Hepatocyte (in vitro differentiated cells): ENCODE measurements around the gene DGKG. TPM values are rescaled to one million over a fixed set of nuclear protein-coding genes. Genes with fewer than 3 reads are reported as not detected.

Experiments used
- DNase-seq: peaks from one replicate; pipeline ENCODE4 v3.0.0-alpha.2; 2016; ENCODE audit warnings: low spot score
- H2AFZ ChIP-seq: fragments of 200-600 bp; sonication (generic); 2 replicates; pipeline ENCODE4 v1.6.0; 2016; ENCODE audit warnings: antibody characterized with exemption, mild to moderate bottlenecking
- H3K27ac ChIP-seq: fragments of 200-600 bp; sonication (generic); 2 replicates; pipeline ENCODE4 v1.5.1; 2016; ENCODE audit warnings: mild to moderate bottlenecking
- H3K27me3 ChIP-seq: fragments of 200-600 bp; sonication (generic); 2 replicates; pipeline ENCODE4 v1.6.1; 2016
- H3K36me3 ChIP-seq: fragments of 200-600 bp; sonication (generic); replicated peaks from 2 replicates; pipeline ENCODE4 v1.5.1; 2016; ENCODE audit warnings: low read depth; ENCODE audit not compliant: insufficient read depth
- H3K4me1 ChIP-seq: fragments of 200-600 bp; sonication (generic); 2 replicates; pipeline ENCODE4 v1.5.1; 2016; ENCODE audit warnings: mild to moderate bottlenecking, moderate library complexity; ENCODE audit not compliant: insufficient read depth
- H3K4me2 ChIP-seq: fragments of 200-600 bp; sonication (generic); 2 replicates; pipeline ENCODE4 v1.6.0; 2016
- H3K4me3 ChIP-seq: fragments of 200-600 bp; sonication (generic); 2 replicates; pipeline ENCODE4 v1.5.1; 2016; ENCODE audit warnings: mild to moderate bottlenecking
- H3K79me2 ChIP-seq: fragments of 200-600 bp; sonication (generic); 2 replicates; pipeline ENCODE4 v1.6.0; 2017; ENCODE audit warnings: mild to moderate bottlenecking
- H3K9me2 ChIP-seq: fragments of 200-600 bp; sonication (generic); replicated peaks from 2 replicates; pipeline ENCODE4 v1.6.0; 2017; ENCODE audit warnings: mild to moderate bottlenecking; ENCODE audit not compliant: insufficient read depth
- H3K9me3 ChIP-seq: fragments of 200-600 bp; sonication (generic); 2 replicates; pipeline ENCODE4 v1.5.1; 2016; ENCODE audit warnings: low read depth, mild to moderate bottlenecking
- H4K20me1 ChIP-seq: fragments of 200-600 bp; sonication (generic); 2 replicates; pipeline ENCODE4 v1.6.0; 2016; ENCODE audit warnings: mild to moderate bottlenecking; ENCODE audit not compliant: insufficient read depth, poor library complexity, severe bottlenecking
- CTCF ChIP-seq: fragments of 200-600 bp; sonication (generic); IDR thresholded peaks from 2 replicates; pipeline ENCODE4 v1.5.1; 2016; ENCODE audit warnings: antibody characterized with exemption, mild to moderate bottlenecking; ENCODE audit not compliant: poor library complexity
- EZH2 ChIP-seq: fragments of 200-600 bp; sonication (generic); IDR thresholded peaks from 2 replicates; pipeline ENCODE4 v1.6.1; 2016; ENCODE audit warnings: antibody characterized with exemption, mild to moderate bottlenecking, borderline replicate concordance
- EZH2phosphoT487 ChIP-seq: fragments of 200-600 bp; sonication (generic); IDR thresholded peaks from one replicate; pipeline ENCODE4 v1.6.1; 2018; ENCODE audit warnings: antibody characterized with exemption, mild to moderate bottlenecking, low read depth, moderate library complexity; ENCODE audit not compliant: unreplicated experiment, severe bottlenecking
- WGBS: methylation state at CpG from one replicate; pipeline ENCODE4 v1.1.6; 2016; ENCODE audit warnings: low lambda C conversion rate; ENCODE audit errors: missing lambda C conversion rate; 5-methylcytosine and 5-hydroxymethylcytosine counted together
- polyA plus RNA-seq: library from polyadenylated mRNA; unstranded; fragments of >200 nt; fragmentation: Nextera tagmentation; extraction: Ambion mirVana; gene quantifications from 2 replicates; pipeline ENCODE4 v1.2.1, GENCODE V29; 2016
- total RNA-seq: library from RNA; depleted of rRNA; stranded (reverse); fragments of >200 nt; gene quantifications from 2 replicates; pipeline ENCODE4 v1.2.3, GENCODE V29; 2014

DGKG gene
- total and polyA plus RNA-seq, 2 experiments from 2014 or later = not detected

GRCh38 chr3:186180151-186180550 is 181.9 kb downstream of the DGKG start:
- TF ChIP-seq EZH2phosphoT487 (no peak), CTCF (no peak), EZH2 (no peak)
- peaks cover 6% of the 10 kb centered on the region for H3K4me1 ChIP-seq
- no peaks in the 10 kb centered on the region for H4K20me1 ChIP-seq
- no peaks in the 10 kb centered on the region for H3K27me3 ChIP-seq
- no peak overlapping the region for H2AFZ ChIP-seq
- no peaks in the 10 kb centered on the region for H3K9me2 ChIP-seq
- no peaks in the 10 kb centered on the region for H3K79me2 ChIP-seq
- H3K4me3 ChIP-seq = no peak overlapping the region
- H3K27ac ChIP-seq = no peak overlapping the region
- no peaks in the 10 kb centered on the region for H3K9me3 ChIP-seq
- WGBS = 75% methylated on average over 5 of the region's 5 CpGs
- H3K4me2 ChIP-seq = no peak overlapping the region
- no peaks in the 10 kb centered on the region for H3K36me3 ChIP-seq
- DNase-seq = no peak

DNA sequence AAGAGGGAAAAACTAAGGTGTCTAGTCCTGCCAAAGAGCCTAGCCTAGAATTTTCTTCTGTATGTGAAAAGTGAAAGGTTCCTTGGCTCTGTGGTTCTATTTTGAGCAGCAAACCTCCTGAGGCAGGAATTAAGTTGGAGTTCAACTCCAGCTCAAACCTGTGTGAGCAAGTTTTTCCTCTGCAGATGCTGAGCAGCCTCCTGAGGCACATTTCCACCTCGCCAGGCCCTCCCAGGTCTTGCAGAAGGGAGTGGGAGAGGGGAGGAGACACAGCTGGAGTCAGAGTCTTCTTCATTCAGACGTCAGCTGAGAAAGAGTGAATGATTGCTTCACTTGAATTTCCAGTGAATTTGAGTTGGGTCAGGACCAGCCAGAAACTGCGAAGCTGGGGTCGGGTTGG is 183.6 kb downstream of the DGKG start:
- no peaks in the 10 kb centered on the region for H3K9me2 ChIP-seq
- H3K4me2 ChIP-seq = no peak overlapping the region
- TF ChIP-seq CTCF = no peak
- no peak for TF ChIP-seq EZH2
- TF ChIP-seq EZH2phosphoT487 = no peak
- H4K20me1 ChIP-seq = no peaks in the 10 kb centered on the region
- H3K27ac ChIP-seq = no peak overlapping the region
- H2AFZ ChIP-seq = no peak overlapping the region
- 81% methylated on average over 4 of the region's 4 CpGs for WGBS
- H3K36me3 ChIP-seq = no peaks in the 10 kb centered on the region
- H3K9me3 ChIP-seq = no peaks in the 10 kb centered on the region
- H3K4me1 ChIP-seq = peaks cover 6% of the 10 kb centered on the region
- no peaks in the 10 kb centered on the region for H3K79me2 ChIP-seq
- no peaks in the 10 kb centered on the region for H3K27me3 ChIP-seq
- no peak for DNase-seq
- no peak overlapping the region for H3K4me3 ChIP-seq

DNA sequence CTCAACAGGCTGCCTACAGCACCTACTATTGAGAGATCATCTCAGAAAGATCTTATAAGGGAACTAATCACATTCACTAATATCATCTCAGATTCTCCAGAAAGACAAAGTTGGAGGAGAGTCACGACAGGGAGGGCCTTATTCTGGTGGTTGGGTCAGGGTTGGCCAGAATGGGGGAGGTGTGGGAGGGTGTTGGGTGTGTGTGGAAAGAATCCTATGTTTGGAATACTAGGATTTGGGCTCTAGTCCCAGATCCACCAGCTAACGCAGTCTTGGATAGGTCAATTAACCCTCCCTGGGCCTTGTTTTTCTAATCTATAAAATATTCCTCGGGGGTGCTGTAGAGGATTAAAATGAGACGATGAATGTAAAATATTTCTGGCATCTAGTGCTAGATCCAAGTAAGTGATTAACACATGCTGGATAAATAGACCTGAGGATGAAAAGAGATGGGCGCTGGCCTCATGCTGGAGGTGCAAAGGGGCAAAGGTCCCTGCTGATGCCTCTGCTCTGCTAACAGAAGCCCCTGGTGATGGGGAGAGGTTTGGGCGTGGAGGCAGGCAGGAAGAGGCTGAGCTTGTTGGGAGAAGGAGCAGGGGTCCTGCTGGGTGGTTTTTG is 185.6 kb downstream of the DGKG start:
- no peak for DNase-seq

More for the DNA sequence above, 185.6 kb downstream of the DGKG start:
- 68% methylated on average over 6 of the region's 6 CpGs for WGBS
- H3K4me1 ChIP-seq = peaks cover 6% of the 10 kb centered on the region
- TF ChIP-seq EZH2 = no peak
- no peak for TF ChIP-seq CTCF
- TF ChIP-seq EZH2phosphoT487 = no peak
- H2AFZ ChIP-seq = no peak overlapping the region
- H3K9me3 ChIP-seq = no peaks in the 10 kb centered on the region
- no peaks in the 10 kb centered on the region for H4K20me1 ChIP-seq
- H3K27ac ChIP-seq = no peak overlapping the region
- H3K27me3 ChIP-seq = no peaks in the 10 kb centered on the region
- H3K4me3 ChIP-seq = no peak overlapping the region
- H3K4me2 ChIP-seq = no peak overlapping the region
- H3K79me2 ChIP-seq = no peaks in the 10 kb centered on the region
- H3K36me3 ChIP-seq = no peaks in the 10 kb centered on the region
- H3K9me2 ChIP-seq = no peaks in the 10 kb centered on the region
